ENCODE results near the gene ATP5F1A.

DNA sequence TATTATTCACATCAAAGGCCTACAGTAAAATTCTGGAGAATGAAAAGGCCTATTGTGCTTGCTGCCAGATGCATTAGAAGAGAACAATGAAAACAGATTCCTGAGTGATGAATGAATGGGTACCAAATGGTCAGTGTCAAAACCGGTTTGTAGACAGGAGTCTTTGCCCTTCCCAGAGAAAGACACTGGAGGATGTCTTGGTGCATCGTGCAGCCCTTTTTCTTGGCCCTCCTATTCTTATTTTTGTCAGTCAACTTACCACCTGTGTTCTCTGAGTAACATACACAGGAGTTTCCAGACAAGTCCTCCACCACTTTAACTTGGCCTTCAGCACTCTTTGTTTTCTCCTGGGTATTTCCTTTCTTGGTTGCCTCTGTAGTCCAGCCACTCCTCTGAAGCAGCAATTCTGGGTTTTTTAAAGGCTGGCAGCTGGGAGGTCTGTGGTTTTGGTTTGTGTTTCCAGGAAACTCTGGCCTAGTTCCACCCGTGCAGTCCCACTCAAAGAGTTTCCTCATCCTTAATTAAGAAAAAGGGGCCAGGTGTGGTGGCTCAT lies 55.4 kb downstream of the ATP5F1A start:
- TF ChIP-seq, protein P1, sequence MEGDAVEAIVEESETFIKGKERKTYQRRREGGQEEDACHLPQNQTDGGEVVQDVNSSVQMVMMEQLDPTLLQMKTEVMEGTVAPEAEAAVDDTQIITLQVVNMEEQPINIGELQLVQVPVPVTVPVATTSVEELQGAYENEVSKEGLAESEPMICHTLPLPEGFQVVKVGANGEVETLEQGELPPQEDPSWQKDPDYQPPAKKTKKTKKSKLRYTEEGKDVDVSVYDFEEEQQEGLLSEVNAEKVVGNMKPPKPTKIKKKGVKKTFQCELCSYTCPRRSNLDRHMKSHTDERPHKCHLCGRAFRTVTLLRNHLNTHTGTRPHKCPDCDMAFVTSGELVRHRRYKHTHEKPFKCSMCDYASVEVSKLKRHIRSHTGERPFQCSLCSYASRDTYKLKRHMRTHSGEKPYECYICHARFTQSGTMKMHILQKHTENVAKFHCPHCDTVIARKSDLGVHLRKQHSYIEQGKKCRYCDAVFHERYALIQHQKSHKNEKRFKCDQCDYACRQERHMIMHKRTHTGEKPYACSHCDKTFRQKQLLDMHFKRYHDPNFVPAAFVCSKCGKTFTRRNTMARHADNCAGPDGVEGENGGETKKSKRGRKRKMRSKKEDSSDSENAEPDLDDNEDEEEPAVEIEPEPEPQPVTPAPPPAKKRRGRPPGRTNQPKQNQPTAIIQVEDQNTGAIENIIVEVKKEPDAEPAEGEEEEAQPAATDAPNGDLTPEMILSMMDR (IDR thresholded peaks at IDR 0.05), result no peak
- TF ChIP-seq POLR2A (IDR thresholded peaks at IDR 0.05) (no peak), POLR2AphosphoS5 (IDR thresholded peaks at IDR 0.05) (peak in 1 of 3 donors; percentile 6)

Measured in breast epithelium (tissue), 3 donors.